Testis (tissue), 5 donors: ENCODE results near the gene NKAP. TPM values are rescaled to one million over a fixed set of nuclear protein-coding genes. Genes with fewer than 3 reads are reported as not detected.

Experiments used
- DNase-seq: peaks from one replicate; pipeline ENCODE4 v3.0.0-alpha.2; 2019
- H3K27ac ChIP-seq, 2 donors: fragments of 200-600 bp; sonication (generic); one replicate each; pipeline ENCODE4 v1.5.1; 2019
- H3K27me3 ChIP-seq: fragments of 200-600 bp; sonication (generic); one replicate; pipeline ENCODE4 v1.5.1; 2019
- H3K36me3 ChIP-seq: fragments of 200-600 bp; sonication (generic); one replicate; pipeline ENCODE4 v1.5.1; 2017; ENCODE audit warnings: low read depth; ENCODE audit errors: missing control alignments
- H3K4me1 ChIP-seq: fragments of 200-600 bp; sonication (generic); one replicate; pipeline ENCODE4 v1.5.1; 2019
- H3K4me3 ChIP-seq, 2 donors: fragments of 200-600 bp; sonication (generic); one replicate each; pipeline ENCODE4 v1.5.1; 2017 to 2019
- H3K9me3 ChIP-seq: fragments of 200-600 bp; sonication (generic); one replicate; pipeline ENCODE4 v1.5.1; 2017
- CTCF ChIP-seq, 3 experiments: fragments of 450-650 bp in 2 of 3; fragments of 200-600 bp in 1 of 3; sonication (generic) in 1 of 3; IDR thresholded peaks; one replicate each; pipeline ENCODE4 v1.5.1; 2016 to 2019; ENCODE audit warnings: antibody characterized with exemption in 3 of 3, mild to moderate bottlenecking in 2 of 3, moderate library complexity in 1 of 3
- POLR2A ChIP-seq: fragments of 450-650 bp; IDR thresholded peaks from one replicate; pipeline ENCODE4 v1.6.1; 2017; ENCODE audit warnings: antibody characterized with exemption, mild to moderate bottlenecking, moderate library complexity
- WGBS, 2 donors: methylation state at CpG; one replicate each; pipeline ENCODE4 v1.1.5; 2018; 5-methylcytosine and 5-hydroxymethylcytosine counted together
- intact Hi-C: fragments of 100-400 bp; cut with DNase I; formaldehyde crosslinking; loops from one replicate; pipeline ENCODE4 v1.15.1; 2023; ENCODE audit warnings: low total_unique reads
- long read RNA-seq, 2 donors: transcript quantifications; one replicate each; lab custom pipeline, GENCODE V29; 2026
- polyA plus RNA-seq: library from polyadenylated mRNA; stranded (reverse); fragments of 350-450 nt; fragmentation: Illumina TruSeq; extraction: RNeasy Lipid Tissue Mini Kit (QIAGEN cat#74804); gene quantifications from one replicate; pipeline ENCODE4 v1.2.3, GENCODE V29; 2014; ENCODE audit warnings: low read depth, low replicate concordance; ENCODE audit not compliant: insufficient read depth
- total RNA-seq, 2 donors: library from RNA; depleted of rRNA; stranded (reverse); fragments of >200 nt; gene quantifications; one replicate each; pipeline ENCODE4 v1.2.3, GENCODE V29; 2016

NKAP gene
- total RNA-seq: 10 to 100 TPM; 16.3 to 16.7 TPM
- 4.6 TPM for polyA plus RNA-seq
- long read RNA-seq, donor 1, full-length matches to known transcripts: 8 of 8 reads
- long read RNA-seq, donor 1, partial matches to known transcripts: 0 of 8 reads
- long read RNA-seq, donor 1, other reads (novel, unspliced or antisense): 0 of 8 reads
- long read RNA-seq, donor 2, full-length matches to known transcripts: 4 of 4 reads
- long read RNA-seq, donor 2, partial matches to known transcripts: 0 of 4 reads
- long read RNA-seq, donor 2, other reads (novel, unspliced or antisense): 0 of 4 reads

DNA sequence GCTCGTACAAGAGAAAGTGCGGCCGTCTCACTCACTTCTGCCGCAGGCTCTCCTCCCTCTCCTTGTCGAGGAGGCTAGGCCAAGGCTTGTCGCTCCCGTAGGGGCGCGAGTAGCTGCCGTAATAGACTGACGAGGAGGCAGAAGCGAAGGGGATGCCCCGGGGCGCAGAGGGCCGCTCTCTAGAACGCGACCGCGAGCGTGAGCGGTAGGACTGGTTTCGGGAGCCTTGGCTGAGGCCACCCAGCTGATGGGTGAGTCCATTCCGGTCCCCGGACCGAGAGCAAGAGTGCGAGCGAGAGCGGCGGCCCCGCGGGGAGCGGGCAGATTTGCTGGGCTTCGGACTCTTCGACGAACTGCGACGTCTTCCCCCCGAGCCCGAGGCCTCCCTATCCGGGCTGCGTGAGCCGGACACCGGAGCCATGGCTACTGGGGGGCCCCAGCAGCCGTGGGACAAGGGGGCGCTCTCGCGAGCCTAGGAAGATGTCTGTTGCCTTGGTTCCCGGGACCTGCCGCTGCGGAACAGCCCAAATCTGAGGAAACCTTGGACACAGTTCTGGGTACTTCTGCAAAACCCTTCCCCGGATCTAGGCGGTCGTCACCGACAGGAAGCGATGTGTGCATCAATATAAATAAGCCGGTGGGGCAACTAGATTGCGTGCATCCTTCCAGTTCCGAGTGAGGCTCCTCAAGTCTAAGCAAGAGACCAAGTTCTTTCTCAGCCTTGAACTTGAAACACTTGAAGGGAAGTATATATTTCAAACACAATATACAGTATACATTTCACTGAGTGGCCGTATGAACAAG is at the start of gene NKAP:
Gene NKAP, minus strand, starts transcription at position 567 of the 804 bp plus-strand sequence. Its CDS starts 146 bp downstream, at position 421.
- Histone ChIP-seq H3K36me3 (no peaks in the 10 kb centered on the region), H3K4me3 (peak within 1 kb of the TSS; percentile 63 to 83), H3K27me3 (no peaks in the 10 kb centered on the region), H3K4me1 (no peaks in the 10 kb centered on the region), H3K9me3 (no peaks in the 10 kb centered on the region), H3K27ac (peak within 1 kb of the TSS; percentile 85 to 89)
- no peak for TF ChIP-seq CTCF (IDR thresholded peaks at IDR 0.05)
- no peak for TF ChIP-seq POLR2A
- intact Hi-C loops: no loop called here
- peak; percentile 89 for DNase-seq
- WGBS, 2 donors: 0 to 1% methylated on average over 6 to 44 of the region's 59 CpGs

- Histone ChIP-seq H3K27ac (no peak overlapping the region), H3K27me3 (no peaks in the 10 kb centered on the region), H3K4me3 (peak overlapping the region in 1 of 2 donors; percentile 5), H3K9me3 (no peaks in the 10 kb centered on the region), H3K4me1 (no peaks in the 10 kb centered on the region), H3K36me3 (no peaks in the 10 kb centered on the region)
- WGBS, 2 donors: 0 to 5% methylated on average over 19 to 27 of the region's 48 CpGs
- DNase-seq: no peak
- intact Hi-C loops: no loop called here
- TF ChIP-seq CTCF (IDR thresholded peaks at IDR 0.05): no peak
- TF ChIP-seq POLR2A: no peak
These were observed 47.6 kb upstream of the NKAP start for GRCh38 chrX:119991005-119991787.

- intact Hi-C loops: no loop called here
- no peak for DNase-seq
- Histone ChIP-seq H3K9me3 (no peaks in the 10 kb centered on the region), H3K4me1 (no peaks in the 10 kb centered on the region), H3K36me3 (no peaks in the 10 kb centered on the region), H3K4me3 (peak overlapping the region in 1 of 2 donors; percentile 5), H3K27ac (no peak overlapping the region), H3K27me3 (no peaks in the 10 kb centered on the region)
- no peak for TF ChIP-seq POLR2A
- no peak for TF ChIP-seq CTCF (IDR thresholded peaks at IDR 0.05)
- WGBS, 2 donors: 3% methylated on average over 28 of the region's 34 CpGs; no CpG with 5 or more reads in 1 of the 2 donors
These were observed 47.0 kb upstream of the NKAP start for GRCh38 chrX:119990556-119991004.

GRCh38 chrX:119989905-119990555 is 46.5 kb upstream of the NKAP start:
- Histone ChIP-seq H3K36me3 (no peaks in the 10 kb centered on the region), H3K27ac (no peak overlapping the region), H3K9me3 (no peaks in the 10 kb centered on the region), H3K4me1 (no peaks in the 10 kb centered on the region), H3K27me3 (no peaks in the 10 kb centered on the region), H3K4me3 (peak overlapping the region in 1 of 2 donors; percentile 5)
- intact Hi-C loops: no loop called here
- TF ChIP-seq CTCF (IDR thresholded peaks at IDR 0.05) (no peak), POLR2A (no peak)
- no peak for DNase-seq
- 0 to 8% methylated on average over 6 to 15 of the region's 18 CpGs for WGBS, 2 donors
